Measurements from ENCODE around the gene PRR33. TPM values are rescaled to one million over a fixed set of nuclear protein-coding genes. Genes with fewer than 3 reads are reported as not detected.
"Not testable (repeated sequence)": the region's sequence is repeated elsewhere in the genome, so short reads cannot be mapped to it uniquely, and the experiment has no call there.

The PRR33 gene
- total RNA-seq (2021; ENCODE audit: unreplicated experiment) (not detected), Bru-seq, nascent RNA (not detected), BruChase-seq, experiment 1, labeled RNA remaining after a 2-hour chase (not detected), BruChase-seq, experiment 2, labeled RNA remaining after a 6-hour chase (not detected)
- polyA plus RNA-seq (2012; ENCODE audit: insufficient read length) = not detected
- long read RNA-seq = 0 reads

DNA sequence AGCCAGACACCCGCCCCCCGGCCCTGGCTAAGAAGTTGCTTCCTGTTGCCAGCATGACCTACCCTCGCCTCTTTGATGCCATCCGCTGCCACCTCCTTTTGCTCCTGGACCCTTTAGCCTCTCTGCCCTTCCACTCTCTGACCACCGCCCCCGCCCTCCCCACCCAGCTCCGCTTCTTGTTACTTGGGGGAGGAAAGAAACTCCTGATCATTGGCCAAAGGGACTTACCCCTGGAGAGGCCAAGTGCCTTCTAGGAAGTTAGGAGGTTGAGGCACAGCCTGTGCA lies at the start of gene PRR33:
Gene PRR33, minus strand, starts transcription at position 65 of the 285 bp plus-strand sequence. CDS start 1,311 bp downstream, outside the sequence.
- ChIA-PET POLR2A (no interaction called here), CTCF (interaction anchor here (0.6 to 0.8 kb wide), 4 partner anchors 15 to 191 kb away, joined by 3 to 12 read pairs (median 6); partner anchors contain the start of gene TNNT3)
- Histone ChIP-seq H3K27ac (ENCODE audit: low read length) (no peak within 1 kb of the TSS), H3K9me3 (ENCODE audit: control insufficient read depth, insufficient read depth, low read depth, low read length) (no peaks in the 10 kb centered on the region), H3K4me3 (ENCODE audit: low read depth in 2 of 2, low read length in 2 of 2) (no peak within 1 kb of the TSS), H3K36me3 (ENCODE audit: control insufficient read depth, insufficient read depth, low read length) (no peaks in the 10 kb centered on the region), H3K4me1 (ENCODE audit: control insufficient read depth, insufficient read depth, low read length) (no peaks in the 10 kb centered on the region), H3K27me3 (ENCODE audit: control insufficient read depth, insufficient read depth, low read length) (peaks cover 5% of the 10 kb centered on the region; the same call in 1 of the 2 replicates)
- DNase-seq (ENCODE audit: low read depth, low spot score) = no peak
- TF ChIP-seq TCF7L2 (IDR thresholded peaks at IDR 0.05; ENCODE audit: low read depth, low read length) = no peak
- no peak for TF ChIP-seq POLR2AphosphoS5 (IDR thresholded peaks at IDR 0.05; ENCODE audit: low read depth, low read length)
- TF ChIP-seq REST (IDR thresholded peaks at IDR 0.05; ENCODE audit: insufficient read depth in 1 of 2, low read depth in 2 of 2, low read length in 1 of 2) = no peak
- TF ChIP-seq, protein P1, sequence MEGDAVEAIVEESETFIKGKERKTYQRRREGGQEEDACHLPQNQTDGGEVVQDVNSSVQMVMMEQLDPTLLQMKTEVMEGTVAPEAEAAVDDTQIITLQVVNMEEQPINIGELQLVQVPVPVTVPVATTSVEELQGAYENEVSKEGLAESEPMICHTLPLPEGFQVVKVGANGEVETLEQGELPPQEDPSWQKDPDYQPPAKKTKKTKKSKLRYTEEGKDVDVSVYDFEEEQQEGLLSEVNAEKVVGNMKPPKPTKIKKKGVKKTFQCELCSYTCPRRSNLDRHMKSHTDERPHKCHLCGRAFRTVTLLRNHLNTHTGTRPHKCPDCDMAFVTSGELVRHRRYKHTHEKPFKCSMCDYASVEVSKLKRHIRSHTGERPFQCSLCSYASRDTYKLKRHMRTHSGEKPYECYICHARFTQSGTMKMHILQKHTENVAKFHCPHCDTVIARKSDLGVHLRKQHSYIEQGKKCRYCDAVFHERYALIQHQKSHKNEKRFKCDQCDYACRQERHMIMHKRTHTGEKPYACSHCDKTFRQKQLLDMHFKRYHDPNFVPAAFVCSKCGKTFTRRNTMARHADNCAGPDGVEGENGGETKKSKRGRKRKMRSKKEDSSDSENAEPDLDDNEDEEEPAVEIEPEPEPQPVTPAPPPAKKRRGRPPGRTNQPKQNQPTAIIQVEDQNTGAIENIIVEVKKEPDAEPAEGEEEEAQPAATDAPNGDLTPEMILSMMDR (IDR thresholded peaks at IDR 0.05) = no peak
- TF ChIP-seq SIN3A (IDR thresholded peaks at IDR 0.05; ENCODE audit: borderline replicate concordance, insufficient read depth, low read depth, low read length) = no peak
- BruUV-seq (replicated peaks) = no TSS peak
- ATAC-seq = no peak
- in situ Hi-C loops (cut with HindIII; ENCODE audit: low pct_unique_long_range_greater_than_20kb, low sequenced_read_pairs) (no loop called here), intact Hi-C loops (cut with micrococcal nuclease; ENCODE audit: unreplicated experiment) (no loop called here)

- H3K27me3 ChIP-seq (ENCODE audit: control insufficient read depth, insufficient read depth, low read length); H3K27ac ChIP-seq (ENCODE audit: low read length); H3K4me3 ChIP-seq (ENCODE audit: low read depth in 2 of 2, low read length in 2 of 2); BruUV-seq (replicated peaks); DNase-seq (ENCODE audit: low read depth, low spot score); ATAC-seq; in situ Hi-C loops (cut with HindIII; ENCODE audit: low pct_unique_long_range_greater_than_20kb, low sequenced_read_pairs); CTCF ChIA-PET; H3K36me3 ChIP-seq (ENCODE audit: control insufficient read depth, insufficient read depth, low read length); H3K9me3 ChIP-seq (ENCODE audit: control insufficient read depth, insufficient read depth, low read depth, low read length); intact Hi-C loops (cut with micrococcal nuclease; ENCODE audit: unreplicated experiment); POLR2A ChIA-PET: not testable (repeated sequence)
- H3K4me1 ChIP-seq (ENCODE audit: control insufficient read depth, insufficient read depth, low read length) = peaks cover 15% of the 10 kb centered on the region
Measured at GRCh38 chr11:1939788-1940187, 48.1 kb upstream of the PRR33 start.

DNA sequence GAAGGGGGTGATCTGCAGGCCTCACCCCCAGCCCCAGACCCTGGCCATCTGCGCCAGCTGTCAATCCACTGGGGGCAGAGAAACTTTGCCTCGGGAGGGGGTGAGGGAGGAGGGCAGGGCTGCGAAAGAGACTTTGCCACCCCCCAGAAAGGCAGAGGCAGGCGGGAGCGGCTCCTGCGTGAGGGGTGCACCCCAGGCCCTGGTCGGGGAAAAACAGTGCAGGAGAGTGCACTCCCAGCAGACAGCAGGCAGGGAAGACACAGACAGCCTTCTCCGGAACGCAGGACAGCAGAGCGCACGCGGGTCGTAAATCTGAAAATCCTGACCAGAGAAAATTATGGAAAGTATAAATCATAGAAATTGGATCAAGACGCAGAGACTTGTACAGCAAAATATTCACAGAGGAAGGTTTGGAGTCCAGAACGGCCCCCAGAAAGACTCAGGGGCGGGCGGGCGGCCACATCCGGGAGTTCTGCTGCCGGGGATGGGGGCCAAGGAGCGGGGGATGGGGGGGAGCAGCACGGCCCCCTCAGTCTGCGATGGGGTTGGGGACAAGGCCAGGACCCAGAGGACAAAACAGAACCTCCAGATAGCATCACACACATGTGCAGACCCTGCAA lies 47.4 kb upstream of the PRR33 start:
- BruUV-seq (replicated peaks) = no TSS peak
- CTCF ChIA-PET = interaction anchor here (0.6 kb wide), 1 partner anchor 89 kb away, joined by 3 read pairs; no protein-coding TSS in a partner anchor
- ATAC-seq (no peak), DNase-seq (ENCODE audit: low read depth, low spot score) (no peak)
- POLR2A ChIA-PET = no interaction called here
- TF ChIP-seq SIN3A (IDR thresholded peaks at IDR 0.05; ENCODE audit: borderline replicate concordance, insufficient read depth, low read depth, low read length) (no peak), TCF7L2 (IDR thresholded peaks at IDR 0.05; ENCODE audit: low read depth, low read length) (no peak), REST (IDR thresholded peaks at IDR 0.05; ENCODE audit: insufficient read depth in 1 of 2, low read depth in 2 of 2, low read length in 1 of 2) (no peak), POLR2AphosphoS5 (IDR thresholded peaks at IDR 0.05; ENCODE audit: low read depth, low read length) (no peak)
- TF ChIP-seq, protein P1 (IDR thresholded peaks at IDR 0.05) = no peak
- Histone ChIP-seq H3K4me1 (ENCODE audit: control insufficient read depth, insufficient read depth, low read length) (peaks cover 13% of the 10 kb centered on the region), H3K9me3 (ENCODE audit: control insufficient read depth, insufficient read depth, low read depth, low read length) (no peaks in the 10 kb centered on the region), H3K27me3 (ENCODE audit: control insufficient read depth, insufficient read depth, low read length) (no peaks in the 10 kb centered on the region), H3K27ac (ENCODE audit: low read length) (no peak overlapping the region), H3K36me3 (ENCODE audit: control insufficient read depth, insufficient read depth, low read length) (no peaks in the 10 kb centered on the region), H3K4me3 (ENCODE audit: low read depth in 2 of 2, low read length in 2 of 2) (no peak overlapping the region)
- intact Hi-C loops (cut with micrococcal nuclease; ENCODE audit: unreplicated experiment) (no loop called here), in situ Hi-C loops (cut with HindIII; ENCODE audit: low pct_unique_long_range_greater_than_20kb, low sequenced_read_pairs) (no loop called here)

Measured in Panc1 (cell line).